SK-N-SH (cell line): ENCODE data around the gene MOCS2. TPM values are rescaled to one million over a fixed set of nuclear protein-coding genes. Genes with fewer than 3 reads are reported as not detected.

Experiments
- CTCF ChIA-PET: fragments of 300-600, 350-600 bp; formaldehyde crosslinking; extraction: SDS; loops from one replicate; lab custom pipeline; 2021; lab: Yijun Ruan, JAX
- POLR2A ChIA-PET: fragments of 350-600 bp; sonication (Branson Sonifier 250); formaldehyde crosslinking; extraction: SDS; loops from one replicate; lab custom pipeline; 2020; ENCODE audit warnings: antibody characterized with exemption, inconsistent platforms; lab: Yijun Ruan, JAX
- DNase-seq: peaks from one replicate; pipeline ENCODE4 v3.0.0; 2012
- H2AFZ ChIP-seq: fragments of 200-600 bp; sonication (generic); 2 replicates; pipeline ENCODE4 v1.8.1; 2016; ENCODE audit warnings: antibody characterized with exemption, mild to moderate bottlenecking, low read depth
- H3F3A ChIP-seq: fragments of 200-600 bp; sonication (generic); replicated peaks from 2 replicates; pipeline ENCODE3; 2016; ENCODE audit warnings: antibody characterized with exemption, mild to moderate bottlenecking; ENCODE audit not compliant: insufficient read depth
- H3K27ac ChIP-seq, 2 experiments: fragments of 200-500 bp in 1 of 2; fragments of 200-600 bp in 1 of 2; sonication (Bioruptor generic) in 1 of 2; sonication (generic), shearing (Covaris generic) in 1 of 2; 2 replicates each; pipeline versions ENCODE4 v1.5.1 to v1.6.1; 2014 to 2016; ENCODE audit warnings: low read depth in 2 of 2, inconsistent platforms in 1 of 2, low read length in 1 of 2, mild to moderate bottlenecking in 1 of 2, mixed read lengths in 1 of 2
- H3K27me3 ChIP-seq: fragments of 200-600 bp; sonication (generic), shearing (Covaris generic); 2 replicates; pipeline ENCODE4 v1.6.1; 2016; ENCODE audit warnings: mixed run types; ENCODE audit not compliant: insufficient read depth
- H3K36me3 ChIP-seq, 2 experiments: fragments of 200-500 bp in 1 of 2; fragments of 200-600 bp in 1 of 2; sonication (Bioruptor generic) in 1 of 2; sonication (generic) in 1 of 2; replicated peaks in 1 of 2; 2 replicates each; pipeline versions ENCODE3 to v1.5.1; 2014 to 2016; ENCODE audit warnings: low read length in 1 of 2, mild to moderate bottlenecking in 1 of 2; ENCODE audit not compliant: insufficient read depth in 2 of 2, control insufficient read depth in 1 of 2
- H3K4me1 ChIP-seq, 2 experiments: fragments of 200-500 bp in 1 of 2; fragments of 200-600 bp in 1 of 2; sonication (Bioruptor generic) in 1 of 2; sonication (generic), shearing (Covaris generic) in 1 of 2; 2 replicates each; pipeline versions ENCODE4 v1.5.1 to v1.6.1; 2014 to 2016; ENCODE audit warnings: low read depth in 1 of 2, low read length in 1 of 2, mixed run types in 1 of 2; ENCODE audit not compliant: insufficient read depth in 2 of 2, control insufficient read depth in 1 of 2
- H3K4me2 ChIP-seq: fragments of 200-600 bp; sonication (generic), shearing (Covaris generic); 2 replicates; pipeline ENCODE4 v1.6.1; 2017; ENCODE audit warnings: mixed run types
- H3K4me3 ChIP-seq, 2 experiments: fragments of 200-500 bp in 1 of 2; fragments of 200-600 bp in 1 of 2; sonication (Bioruptor generic) in 1 of 2; sonication (generic), shearing (Covaris generic) in 1 of 2; 2 replicates each; pipeline versions ENCODE4 v1.5.1 to v1.8.1; 2014 to 2016; ENCODE audit warnings: low read depth in 2 of 2, inconsistent platforms in 1 of 2, low read length in 1 of 2, mild to moderate bottlenecking in 1 of 2, mixed read lengths in 1 of 2, moderate library complexity in 1 of 2
- H3K79me2 ChIP-seq: fragments of 200-600 bp; sonication (generic); 2 replicates; pipeline ENCODE4 v1.8.1; 2017; ENCODE audit warnings: mild to moderate bottlenecking; ENCODE audit not compliant: insufficient read depth
- H3K9ac ChIP-seq: fragments of 200-600 bp; sonication (generic); 2 replicates; pipeline ENCODE4 v1.6.1; 2017; ENCODE audit warnings: mixed run types
- H3K9me2 ChIP-seq: fragments of 200-600 bp; sonication (generic); 2 replicates; pipeline ENCODE4 v1.6.1; 2017; ENCODE audit warnings: mixed run types
- H3K9me3 ChIP-seq: fragments of 200-600 bp; sonication (generic); 2 replicates; pipeline ENCODE4 v1.6.1; 2017; ENCODE audit warnings: mixed run types, mild to moderate bottlenecking, moderate library complexity
- H4K20me1 ChIP-seq: fragments of 200-600 bp; sonication (generic); 2 replicates; pipeline ENCODE4 v1.6.1; 2017; ENCODE audit warnings: mild to moderate bottlenecking, mixed run types; ENCODE audit not compliant: insufficient read depth
- CHD2 ChIP-seq: fragments of 150-350 bp; IDR thresholded peaks from 2 replicates; pipeline ENCODE4 v1.6.1; 2018; ENCODE audit warnings: low read length; ENCODE audit not compliant: partially characterized antibody
- CTCF ChIP-seq: fragments of 200-600 bp; sonication (generic); IDR thresholded peaks from 2 replicates; pipeline ENCODE4 v1.6.1; 2017; ENCODE audit warnings: antibody characterized with exemption, mild to moderate bottlenecking, moderate library complexity
- EZH2phosphoT487 ChIP-seq: fragments of 200-600 bp; sonication (generic); IDR thresholded peaks from 2 replicates; pipeline ENCODE4 v1.6.1; 2017; ENCODE audit warnings: low read depth, mixed run types, mild to moderate bottlenecking, antibody characterized with exemption, moderate library complexity, borderline replicate concordance
- FOXJ3 ChIP-seq: sonication (generic); formaldehyde crosslinking; IDR thresholded peaks from 2 replicates; pipeline ENCODE4 v1.5.1; 2020; ENCODE audit warnings: mild to moderate bottlenecking, missing genetic modification reagents
- MAX ChIP-seq: IDR thresholded peaks from 2 replicates; pipeline ENCODE4 v1.4.0; 2012; ENCODE audit warnings: low read depth
- MEF2A ChIP-seq: IDR thresholded peaks from 2 replicates; pipeline ENCODE4 v1.4.0; 2012; ENCODE audit warnings: low read depth, borderline replicate concordance
- PBX3 ChIP-seq: IDR thresholded peaks from 2 replicates; pipeline ENCODE4; 2012
- POLR2AphosphoS5 ChIP-seq: IDR thresholded peaks from 2 replicates; pipeline ENCODE4 v1.6.1; 2012; ENCODE audit warnings: low read depth, low read length
- RAD21 ChIP-seq: IDR thresholded peaks from 2 replicates; pipeline ENCODE4 v1.6.1; 2012; ENCODE audit warnings: mild to moderate bottlenecking, low read length
- TEAD4 ChIP-seq: IDR thresholded peaks from 2 replicates; pipeline ENCODE4 v1.4.0; 2012; ENCODE audit warnings: mild to moderate bottlenecking, borderline replicate concordance; ENCODE audit not compliant: insufficient read depth
- USF2 ChIP-seq: fragments of 150-350 bp; IDR thresholded peaks from 2 replicates; pipeline ENCODE4 v1.6.1; 2017; ENCODE audit warnings: antibody characterized with exemption, low read length, low read depth, borderline replicate concordance
- ZBTB33 ChIP-seq: IDR thresholded peaks from 2 replicates; pipeline ENCODE4 v1.4.0; 2012; ENCODE audit warnings: low read depth, borderline replicate concordance
- WGBS: methylation state at CpG from one replicate; pipeline ENCODE4 v1.1.6; 2017; ENCODE audit warnings: low lambda C conversion rate; 5-methylcytosine and 5-hydroxymethylcytosine counted together
- polyA plus RNA-seq, 3 experiments: library from polyadenylated mRNA; depleted of rRNA; stranded (reverse); fragments of >200 nt; gene quantifications; 2 replicates each; pipeline ENCODE4 v1.2.3, GENCODE V29; 2012

The MOCS2 gene
- polyA plus RNA-seq, 1 of the 3 experiments (the other 2 are of a cell fraction), result 26.4 TPM

- ChIA-PET CTCF (interaction anchor here (1.0 kb wide), 1 partner anchor 9 kb away, joined by 3 read pairs; no protein-coding TSS in a partner anchor), POLR2A (no interaction called here)
- H3K4me2 ChIP-seq, result no peak overlapping the region
Measured at GRCh38 chr5:53052499-53052898, 57.1 kb downstream of the MOCS2 start.

More at GRCh38 chr5:53052499-53052898, 57.1 kb downstream of the MOCS2 start:
- H3F3A ChIP-seq, result peaks cover 53% of the 10 kb centered on the region
- no peaks in the 10 kb centered on the region for H3K4me1 ChIP-seq
- H4K20me1 ChIP-seq, result no peaks in the 10 kb centered on the region
- H3K9ac ChIP-seq, result no peak overlapping the region
- no peak for TF ChIP-seq MAX
- TF ChIP-seq CHD2, result no peak
- TF ChIP-seq MEF2A, result no peak
- no peak for TF ChIP-seq PBX3
- no peak for TF ChIP-seq EZH2phosphoT487
- no peak for TF ChIP-seq POLR2AphosphoS5
- TF ChIP-seq RAD21, result no peak
- TF ChIP-seq TEAD4, result no peak
- no peak for TF ChIP-seq ZBTB33
- no peak for TF ChIP-seq USF2
- no peak for TF ChIP-seq CTCF
- no peak for TF ChIP-seq FOXJ3 (CRISPR knock-in tag)
- WGBS, result 89% methylated on average over 2 of the region's 2 CpGs
- no peak overlapping the region for H3K27ac ChIP-seq
- no peak for DNase-seq
- peaks cover 52 to 99% of the 10 kb centered on the region in 2 experiments for H3K36me3 ChIP-seq
- no peaks in the 10 kb centered on the region for H3K9me2 ChIP-seq
- no peaks in the 10 kb centered on the region for H3K9me3 ChIP-seq
- no peak overlapping the region for H2AFZ ChIP-seq
- H3K4me3 ChIP-seq, result no peak overlapping the region
- H3K27me3 ChIP-seq, result no peaks in the 10 kb centered on the region
- peaks cover 6% of the 10 kb centered on the region; the same call in 1 of the 2 replicates for H3K79me2 ChIP-seq
